Embryonic facial prominence (tissue), 1 donor: ENCODE data around the gene EHD4.

Experiments
- DNase-seq: peaks from one replicate; pipeline ENCODE4 v3.0.0-alpha.2; 2016; ENCODE audit errors: extremely low spot score

Gene EHD4

DNA sequence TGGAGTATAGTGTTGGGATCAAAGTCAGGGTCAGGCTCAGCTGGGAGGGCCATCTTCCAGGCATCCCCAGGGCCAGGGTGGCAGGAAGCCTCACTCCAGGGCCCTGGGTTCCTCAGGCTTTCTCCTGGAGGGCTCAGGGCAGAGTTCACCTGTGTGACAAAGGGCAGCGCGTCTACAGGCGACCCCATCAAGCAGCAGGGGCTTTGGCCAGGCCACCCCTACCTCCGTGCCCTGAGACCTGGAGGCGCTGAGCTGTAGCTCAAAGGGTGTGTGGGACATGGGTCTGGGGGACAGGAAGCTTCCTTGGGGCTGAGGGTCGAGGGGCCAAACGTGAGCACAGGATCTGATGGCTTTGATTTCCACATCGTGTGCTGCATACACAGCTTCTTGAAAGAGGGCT lies 91.3 kb downstream of the EHD4 start:
- no peak for DNase-seq

DNA sequence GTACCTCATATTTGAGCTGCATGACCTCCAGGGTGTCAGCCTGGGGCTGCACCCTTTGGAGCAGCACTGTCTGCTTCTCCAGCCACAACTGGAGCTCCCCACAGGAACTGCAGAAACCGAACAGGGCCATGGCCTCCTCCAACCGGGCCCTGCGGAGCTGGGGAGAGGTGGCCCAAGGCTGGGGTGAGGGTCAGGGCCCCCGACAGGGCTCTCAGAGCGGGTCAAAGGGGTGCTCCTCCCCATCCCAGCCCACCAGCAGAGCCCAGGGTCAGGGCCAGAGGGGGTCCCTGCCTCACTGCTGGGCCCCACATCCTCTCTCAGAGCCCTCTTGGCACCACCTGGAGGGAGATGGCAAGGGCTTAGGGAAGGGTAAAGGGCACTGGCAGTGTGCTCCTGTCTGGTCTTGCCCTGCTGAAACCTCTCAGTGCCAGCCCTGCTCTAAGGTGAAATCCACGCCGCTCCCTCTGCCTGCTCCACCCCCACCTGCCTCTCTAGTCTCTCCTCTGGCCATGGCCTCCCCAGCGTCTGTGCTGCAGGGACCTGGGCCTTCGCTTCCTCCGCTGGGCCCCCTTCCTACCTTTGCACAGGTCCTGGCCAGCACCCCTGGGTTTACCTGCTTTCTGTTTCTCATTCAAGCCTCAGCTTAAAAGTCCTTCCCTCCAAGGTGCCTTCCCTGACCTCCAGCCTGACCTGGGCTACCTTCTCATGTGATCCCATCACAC lies 92.0 kb downstream of the EHD4 start:
- no peak for DNase-seq

DNA sequence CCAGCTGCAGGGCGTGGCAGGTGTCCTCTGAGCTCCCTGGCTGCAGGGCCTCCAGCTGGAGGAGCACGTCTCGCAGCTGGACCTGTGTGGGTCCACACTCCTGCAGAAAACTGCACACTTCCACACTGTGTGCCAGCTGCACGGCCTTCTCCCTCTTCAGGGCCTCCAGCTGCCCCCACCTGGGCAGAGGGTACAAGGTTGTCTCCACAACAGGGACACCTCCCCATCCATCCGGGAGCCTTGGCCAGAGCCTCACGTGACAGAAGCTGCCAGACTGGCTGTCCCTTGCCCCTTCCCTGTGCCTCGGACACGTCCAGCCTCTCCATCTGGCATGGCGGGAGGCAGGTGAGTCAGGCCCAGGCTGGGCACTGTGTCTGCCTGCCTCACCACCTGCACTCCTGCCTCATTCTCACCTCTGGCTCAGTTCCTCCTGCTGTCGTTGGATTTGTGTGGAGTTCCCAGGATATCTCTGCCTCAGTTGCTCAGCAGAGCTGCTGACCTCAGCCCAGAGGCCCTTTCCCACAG lies 93.0 kb downstream of the EHD4 start:
- no peak for DNase-seq

DNA sequence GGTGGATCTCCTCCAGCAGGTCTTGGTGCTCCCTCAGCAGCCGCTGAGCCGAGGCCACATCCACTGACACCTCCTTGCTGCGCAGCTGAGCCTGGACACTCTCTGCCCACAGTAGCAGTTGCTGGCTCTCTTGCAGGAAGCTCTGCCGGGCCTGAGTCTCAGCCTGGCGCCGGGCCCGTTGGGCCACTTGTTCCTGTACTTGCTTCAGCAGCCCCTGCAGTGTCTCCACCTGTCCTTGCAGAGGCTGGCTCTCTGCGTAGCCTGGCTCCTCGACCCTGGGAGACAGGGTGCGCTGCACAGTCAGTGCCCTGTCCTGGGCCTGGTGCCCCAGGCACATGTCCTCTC lies 94.0 kb downstream of the EHD4 start:
- DNase-seq: no peak

DNA sequence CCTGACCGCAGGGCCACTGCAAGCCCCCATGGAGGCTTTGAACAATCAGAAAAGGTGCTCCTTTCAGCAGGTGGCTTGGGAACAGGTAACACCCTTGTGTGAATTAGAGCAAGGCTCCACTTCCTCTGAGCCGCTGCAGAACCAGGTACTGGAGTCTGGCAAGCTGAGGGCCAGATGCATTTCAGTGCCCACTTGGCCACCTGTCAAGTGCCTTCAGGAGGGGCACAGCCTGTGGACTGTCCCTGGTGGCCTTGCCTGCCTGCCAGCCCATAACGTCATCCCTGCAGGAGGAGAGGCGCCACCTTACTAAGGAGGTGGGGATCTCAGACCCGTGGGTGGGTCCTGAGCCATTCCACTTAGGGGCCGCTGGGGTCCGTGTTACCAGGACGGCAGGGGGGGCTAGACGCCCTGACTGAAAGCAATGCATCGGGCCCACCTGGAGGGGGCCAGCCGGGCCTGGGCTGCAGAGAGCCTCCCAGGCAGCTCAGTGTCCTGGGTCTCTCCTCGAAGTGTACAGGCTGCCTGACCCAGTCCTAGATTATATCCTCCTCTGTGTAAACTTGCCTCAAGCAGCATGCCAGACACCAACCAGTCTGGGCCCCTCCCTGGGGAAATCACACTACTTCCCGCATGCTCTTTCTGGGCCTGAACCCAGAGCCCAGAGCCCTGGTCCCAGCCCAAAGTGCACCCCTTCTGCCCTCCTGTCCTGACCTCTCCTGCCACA lies 94.6 kb downstream of the EHD4 start:
- DNase-seq: no peak

DNA sequence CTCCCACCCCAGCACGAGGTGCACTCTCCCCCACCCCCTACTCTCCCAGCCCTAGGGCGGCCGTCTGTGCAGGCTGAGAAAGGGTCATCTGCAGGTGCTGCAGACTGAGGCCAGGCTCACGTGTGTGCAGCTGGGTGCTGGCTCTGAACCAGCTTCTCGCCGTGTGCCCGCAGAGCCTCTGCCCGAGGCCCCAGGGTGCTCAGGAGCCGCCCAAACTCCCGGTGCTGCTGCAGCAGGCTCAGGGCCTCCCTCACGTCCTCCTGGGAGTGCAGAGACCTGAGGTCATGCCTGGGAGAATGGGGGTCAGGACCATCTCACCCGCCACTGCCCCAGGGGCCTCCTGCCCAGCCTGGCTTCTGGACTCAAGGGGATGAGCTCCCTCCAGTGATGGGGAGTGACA lies 95.7 kb downstream of the EHD4 start:
- no peak for DNase-seq

DNA sequence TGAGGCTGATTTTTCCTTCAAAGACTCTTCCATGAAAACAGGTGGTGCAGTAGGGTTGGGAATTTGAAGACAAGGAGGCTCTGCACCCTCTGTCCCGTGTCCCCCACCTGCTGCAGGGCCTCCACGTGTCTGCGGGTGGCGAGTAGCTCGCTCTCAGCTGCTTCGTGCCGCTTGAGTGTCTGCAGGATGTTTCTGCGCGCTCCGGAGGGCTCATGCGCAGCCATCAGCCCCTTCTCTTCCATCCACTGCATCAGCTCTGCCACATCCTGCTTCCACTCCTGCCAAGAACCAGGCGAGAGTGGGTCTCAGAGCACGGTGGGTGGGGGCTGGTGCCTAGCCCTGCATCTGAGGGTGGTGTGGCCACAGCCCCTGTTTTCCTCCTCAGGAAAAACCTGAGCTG lies 96.3 kb downstream of the EHD4 start:
- no peak for DNase-seq

DNA sequence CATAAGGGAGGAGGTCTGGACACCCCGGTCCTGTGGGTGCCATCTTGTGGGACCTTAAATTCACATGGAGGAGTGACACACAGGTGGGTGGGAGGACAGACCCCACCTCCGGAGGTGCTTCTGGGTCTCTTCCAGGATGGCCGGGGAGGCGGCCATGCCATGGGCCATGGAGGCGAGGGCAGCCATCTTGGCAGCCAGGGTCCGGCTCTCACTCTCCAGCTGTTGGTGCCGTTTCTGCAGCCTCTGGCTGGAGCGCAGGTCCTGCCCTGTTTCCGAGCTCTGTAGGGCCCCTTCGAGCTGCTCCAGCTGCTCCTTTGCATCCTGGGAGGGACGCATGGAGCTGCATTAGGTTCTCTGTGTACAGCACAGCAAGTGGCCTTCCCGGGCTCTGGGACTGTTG lies 97.6 kb downstream of the EHD4 start:
- DNase-seq: no peak

DNA sequence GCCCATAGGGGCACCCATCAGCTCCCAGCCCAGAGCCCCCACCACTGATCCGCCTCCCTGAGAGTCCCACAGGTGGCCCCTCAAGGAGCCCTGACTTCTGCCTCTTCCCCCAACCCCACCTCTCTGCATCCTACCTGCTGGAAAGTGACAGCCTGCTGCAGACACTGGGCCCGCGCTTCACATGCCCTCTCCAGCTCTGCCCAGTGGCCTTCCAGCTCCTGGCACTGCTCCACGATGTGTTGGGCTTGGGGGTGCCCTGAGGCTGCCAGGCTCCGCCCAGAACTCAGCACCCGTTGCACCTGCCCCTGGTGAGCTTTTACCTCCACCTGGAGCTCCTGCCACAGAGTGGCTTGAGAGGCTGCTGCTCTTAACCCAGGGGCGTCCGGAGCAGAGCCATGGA lies 98.6 kb downstream of the EHD4 start:
- DNase-seq: no peak

DNA sequence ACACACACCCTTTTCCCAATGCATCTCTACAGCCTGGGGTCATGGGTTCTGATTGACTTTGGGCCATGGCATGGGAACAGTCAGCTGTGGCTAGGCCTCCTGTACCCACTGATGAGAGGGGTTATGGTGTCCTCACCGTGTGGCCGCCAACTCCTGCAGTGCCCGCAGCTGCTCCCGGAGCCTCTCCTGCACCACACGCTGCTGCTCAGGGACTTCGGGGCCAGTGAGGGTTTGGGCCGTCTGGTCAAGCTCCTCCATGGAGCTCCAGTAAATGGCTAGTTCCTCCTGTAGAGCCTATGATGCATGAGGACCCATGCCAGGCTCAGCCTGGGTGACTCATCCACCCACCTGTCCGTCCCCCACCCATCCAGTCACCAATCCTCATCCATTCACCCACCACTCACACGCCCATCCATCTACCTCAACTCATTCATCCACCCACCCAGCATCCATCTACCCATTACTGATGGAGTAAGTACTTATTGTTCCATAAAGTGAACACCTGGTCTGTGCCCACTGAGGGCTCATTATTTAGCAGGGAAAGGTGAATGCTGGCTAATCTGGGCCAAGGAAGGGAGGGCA lies 100.1 kb downstream of the EHD4 start:
- DNase-seq: no peak

DNA sequence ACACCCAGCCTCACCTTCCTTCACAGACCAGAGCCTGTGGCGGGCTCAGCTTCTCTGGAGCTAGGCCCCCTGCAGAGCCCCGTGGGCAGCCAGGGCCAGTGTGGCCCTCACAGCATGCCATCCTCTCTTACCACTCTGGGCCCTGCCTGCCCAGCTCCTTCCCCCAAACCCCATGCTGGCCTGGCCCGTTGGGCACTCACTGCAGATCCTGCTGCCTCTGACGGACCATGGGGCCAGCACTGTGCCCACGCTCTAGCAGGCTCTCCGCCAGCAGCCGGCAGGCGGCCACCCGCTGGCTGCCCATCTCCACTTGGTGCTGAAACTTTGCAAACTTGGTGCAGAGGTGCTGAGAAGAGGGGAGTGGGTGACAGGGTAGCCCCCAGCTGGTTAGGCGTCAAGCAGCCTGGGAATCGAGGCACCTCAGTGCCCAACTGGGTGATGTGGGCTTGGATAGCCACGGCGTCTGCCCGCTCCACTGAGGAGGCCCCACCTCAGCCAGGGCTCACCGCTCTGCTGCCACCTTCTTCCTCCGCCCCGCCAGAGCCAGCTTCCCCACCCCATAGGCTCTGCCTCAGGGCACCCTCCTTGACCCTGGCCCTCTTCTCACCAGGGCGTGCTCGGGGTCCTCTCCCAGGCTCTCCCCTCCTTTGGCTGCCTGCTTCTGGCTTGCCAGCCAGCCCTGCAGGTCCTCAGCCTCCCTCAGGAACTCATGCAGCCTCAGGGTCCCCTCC lies 101.0 kb downstream of the EHD4 start:
- no peak for DNase-seq

DNA sequence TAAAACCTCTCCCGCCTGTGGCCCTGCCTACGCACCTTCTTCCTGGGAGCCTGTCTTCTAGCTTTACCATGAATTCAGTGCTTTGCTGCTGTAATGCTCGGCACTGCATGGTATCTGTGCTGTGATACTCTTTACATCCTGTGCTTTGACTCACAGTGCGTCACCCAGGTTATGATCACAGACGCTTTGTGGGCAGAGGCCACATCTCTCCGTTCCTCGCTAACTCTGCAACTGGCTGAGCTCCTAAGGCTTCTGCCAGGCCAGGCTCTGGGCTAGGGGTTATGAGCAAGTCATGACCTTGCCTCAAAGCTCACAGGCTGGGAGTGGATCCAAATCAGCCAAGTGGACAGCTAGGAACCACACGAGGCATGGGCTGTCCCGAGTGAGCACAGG lies 101.7 kb downstream of the EHD4 start:
- no peak for DNase-seq

DNA sequence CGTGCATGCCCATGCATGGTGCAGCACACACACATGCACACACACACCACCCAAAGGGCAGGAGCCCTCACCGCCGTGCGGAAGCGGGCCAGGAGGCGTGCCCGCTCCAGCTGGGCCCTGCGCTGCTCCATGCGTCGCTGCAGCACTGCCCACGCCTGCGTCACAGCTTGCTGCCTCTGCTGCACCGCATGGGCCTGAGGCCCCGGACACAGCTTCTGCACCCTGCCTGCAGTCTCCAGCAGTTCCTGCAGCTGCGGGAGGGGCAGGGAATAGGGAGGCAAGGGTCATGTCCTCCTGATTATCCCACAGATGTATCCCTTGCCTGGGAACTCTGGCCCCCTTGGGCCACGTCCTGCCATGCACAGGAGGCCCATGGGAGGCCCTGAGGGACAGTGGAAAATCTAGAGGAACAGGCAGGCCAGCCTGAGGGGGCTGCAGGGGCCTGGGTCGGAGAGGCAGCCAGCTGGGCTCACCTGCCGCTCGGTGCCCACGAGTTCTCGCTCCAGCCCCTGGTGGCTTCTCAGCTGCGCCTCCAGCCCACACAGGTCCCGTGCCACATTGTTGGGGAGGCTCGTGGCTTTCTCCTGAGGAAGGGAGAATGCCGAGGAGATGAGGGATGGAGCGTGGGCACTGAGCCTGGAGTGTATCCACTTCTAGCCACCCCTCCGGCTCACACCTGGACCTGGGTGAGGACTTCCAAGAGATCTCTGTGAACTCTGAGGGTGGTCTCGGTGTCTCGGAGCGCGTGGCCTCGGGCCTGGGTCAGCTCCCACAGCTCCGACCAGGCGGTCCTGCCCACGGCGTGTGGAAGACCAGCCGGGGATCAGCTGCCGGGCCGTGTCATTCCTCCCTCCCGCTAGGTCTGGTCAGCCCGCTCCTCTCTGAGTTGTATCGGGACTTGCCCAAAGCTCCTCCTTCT lies 102.3 kb downstream of the EHD4 start:
- DNase-seq: no peak

DNA sequence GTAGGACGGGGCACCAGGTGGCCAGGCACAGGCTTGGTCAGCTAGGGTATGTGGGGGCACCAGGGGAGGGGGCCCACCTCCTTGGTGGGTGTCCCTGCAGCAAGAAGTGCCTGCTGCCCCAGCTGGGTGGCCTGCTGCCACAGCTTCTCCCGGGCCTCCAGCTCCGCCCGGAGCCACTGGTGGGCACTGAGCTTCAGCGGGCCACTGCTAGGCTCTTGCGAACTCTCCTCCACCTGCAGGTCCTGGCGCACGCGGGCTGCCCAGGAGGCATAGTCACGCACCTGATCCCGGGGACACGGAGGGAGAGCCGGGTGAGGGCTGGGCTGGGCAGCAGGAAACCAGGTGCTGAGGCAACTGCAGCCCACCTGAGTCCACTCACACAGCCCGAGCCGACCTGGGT lies 104.0 kb downstream of the EHD4 start:
- DNase-seq: no peak

DNA sequence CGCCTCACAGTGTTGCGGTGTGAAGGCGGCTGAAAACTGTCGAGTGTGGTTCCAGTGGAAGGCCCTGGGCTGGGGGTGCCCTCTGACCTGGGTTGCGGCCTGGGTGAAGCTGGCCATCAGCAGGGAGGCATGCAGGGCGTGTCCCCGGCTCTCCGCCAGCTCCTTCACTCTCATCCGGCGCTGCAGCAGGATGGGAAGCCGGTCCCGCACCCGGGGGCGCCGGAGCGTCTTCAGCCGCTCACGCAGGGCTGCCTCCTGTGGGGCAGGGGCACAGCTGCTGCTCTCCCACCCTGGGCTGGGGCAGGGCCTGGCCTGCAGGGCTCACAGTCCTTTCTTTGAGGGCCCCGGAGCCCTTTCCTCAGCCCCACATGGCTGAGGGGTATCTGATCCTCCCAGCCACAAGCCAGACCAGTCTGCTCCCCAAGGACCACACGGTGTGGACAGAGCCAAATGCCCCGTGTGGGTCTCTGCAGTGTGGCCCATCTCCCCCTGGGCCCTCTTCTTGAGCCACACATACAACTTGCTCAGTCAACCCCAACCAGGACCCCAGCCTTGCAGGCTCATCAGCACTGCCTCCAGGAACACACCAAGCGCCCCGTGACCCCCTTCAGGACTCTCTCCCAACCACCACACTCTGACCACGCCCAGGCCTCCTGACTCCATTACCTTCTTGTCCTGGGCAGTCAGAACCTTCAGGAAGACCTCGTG lies 105.3 kb downstream of the EHD4 start:
- no peak for DNase-seq

DNA sequence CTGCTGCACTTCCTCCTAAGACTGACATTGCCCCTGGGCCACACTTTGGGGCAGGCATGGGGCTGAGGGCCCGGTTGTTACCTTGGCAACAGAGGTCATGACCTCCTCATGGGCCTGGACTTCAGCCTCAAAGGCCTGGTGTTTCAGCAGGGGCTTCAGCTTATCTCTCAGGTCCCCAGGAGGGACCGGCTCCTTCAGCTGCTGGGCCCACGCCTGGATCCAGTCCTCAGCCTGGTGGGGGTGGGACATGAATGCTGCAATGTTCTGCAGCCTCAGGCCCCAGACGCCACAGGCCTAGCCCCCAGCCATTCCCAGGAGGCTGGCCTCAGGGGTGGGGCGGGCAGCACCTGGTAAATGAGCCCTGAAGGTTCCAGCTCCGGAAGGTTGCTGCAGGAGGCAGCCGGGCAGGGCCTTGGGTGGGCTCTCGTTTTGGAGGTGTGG lies 106.1 kb downstream of the EHD4 start:
- DNase-seq: no peak

DNA sequence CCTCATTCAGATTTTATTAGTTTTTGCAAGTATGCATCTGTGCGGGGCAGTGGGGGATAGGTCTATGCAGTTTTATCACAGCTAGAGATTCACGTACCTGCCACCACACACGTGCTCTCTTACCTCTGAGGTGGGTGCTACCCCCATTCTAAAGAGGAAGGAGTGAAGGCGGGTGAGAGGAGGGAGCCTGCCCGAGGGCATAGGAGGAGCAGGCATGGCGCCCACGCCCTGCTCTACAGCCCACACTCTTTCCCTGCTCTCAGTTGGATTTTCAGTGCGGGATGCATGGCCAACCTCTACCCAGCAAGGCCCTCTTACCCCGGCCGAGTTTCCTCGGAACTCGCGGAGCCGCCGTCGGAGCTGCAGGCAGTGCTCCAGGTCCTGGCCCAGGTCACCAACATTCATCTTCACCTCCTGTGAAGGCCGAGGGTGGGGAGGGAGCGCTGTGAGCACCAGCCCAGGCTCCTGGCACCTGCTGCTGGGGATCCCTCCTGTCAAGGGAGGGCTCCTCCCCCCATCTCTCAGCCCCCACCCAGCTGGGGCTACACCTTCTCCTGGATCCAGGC lies 106.8 kb downstream of the EHD4 start:
- DNase-seq: no peak

DNA sequence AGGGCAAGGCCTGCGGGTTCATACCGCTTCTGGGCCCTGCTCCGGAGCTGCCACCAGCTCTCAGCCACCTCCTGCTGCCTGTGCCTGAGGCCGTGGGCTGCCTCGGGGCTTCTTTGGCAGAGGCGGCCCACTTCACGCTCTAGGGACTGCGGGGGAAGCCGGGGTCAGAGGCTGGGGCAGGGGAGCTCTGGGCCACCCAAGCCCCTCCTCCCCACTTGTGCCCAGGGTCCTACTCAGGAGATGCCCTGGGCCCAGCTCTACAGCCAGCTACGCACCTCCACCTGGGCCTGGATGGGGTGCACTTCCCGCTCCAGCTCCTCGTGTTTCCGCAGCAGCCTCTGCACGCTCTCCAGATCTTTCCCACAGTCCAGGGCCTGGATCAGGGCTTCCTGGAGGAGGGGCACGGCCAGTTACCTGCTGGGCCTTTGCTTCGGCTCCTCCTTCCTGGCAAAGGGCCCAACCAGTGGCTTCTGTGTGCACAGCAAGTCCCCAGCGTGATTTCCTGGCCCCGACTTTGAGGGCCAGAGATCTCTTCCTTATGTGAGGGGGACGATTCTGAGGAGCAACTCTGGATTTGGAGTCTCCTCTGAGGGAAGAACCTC lies 109.7 kb downstream of the EHD4 start:
- DNase-seq: no peak

DNA sequence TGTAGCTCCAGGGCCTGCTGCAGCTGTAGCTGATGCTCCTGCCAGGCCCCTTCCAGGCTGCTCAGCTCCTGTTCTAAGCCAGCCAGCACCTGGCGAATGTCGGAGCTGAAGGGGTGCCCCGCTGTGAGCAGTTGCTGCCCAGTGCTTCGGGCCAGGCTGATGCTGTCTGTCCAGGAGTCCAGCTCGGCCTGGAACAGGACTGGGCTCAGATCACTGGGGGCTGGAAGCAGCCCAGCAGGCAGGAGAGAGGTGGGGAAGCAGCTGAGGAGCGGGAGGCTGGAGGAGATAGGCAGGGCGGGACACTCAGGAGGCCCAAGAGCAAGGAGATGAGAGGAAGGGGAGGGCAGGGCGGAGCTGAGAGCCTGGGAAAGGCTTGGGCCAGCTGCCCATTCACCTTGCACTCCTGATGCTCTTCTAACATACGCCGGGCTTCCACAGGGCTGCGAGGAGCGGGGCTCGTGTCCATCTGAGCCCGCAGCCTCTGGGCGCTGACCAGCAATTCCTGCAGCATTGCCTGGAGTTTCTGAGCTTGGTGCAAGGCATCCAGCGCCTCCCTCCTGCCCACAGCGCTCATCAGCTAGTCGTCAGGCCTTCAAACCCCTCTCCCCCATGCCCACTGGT lies 110.5 kb downstream of the EHD4 start:
- DNase-seq: no peak
